Skeletal muscle cell (primary cell): ENCODE data around the gene MBLAC2.
A peak's percentile ranks its signal among the peaks of the same experiment; 100 is the strongest.

Experiments used
- DNase-seq: peaks from one replicate; pipeline ENCODE4 v3.0.0-alpha.2; 2010; ENCODE audit warnings: low read depth
- H3K4me3 ChIP-seq: 2 replicates; pipeline ENCODE4 v1.5.1; 2011; ENCODE audit warnings: low read depth, mild to moderate bottlenecking, control low read depth, low read length, moderate library complexity

Gene MBLAC2

DNA sequence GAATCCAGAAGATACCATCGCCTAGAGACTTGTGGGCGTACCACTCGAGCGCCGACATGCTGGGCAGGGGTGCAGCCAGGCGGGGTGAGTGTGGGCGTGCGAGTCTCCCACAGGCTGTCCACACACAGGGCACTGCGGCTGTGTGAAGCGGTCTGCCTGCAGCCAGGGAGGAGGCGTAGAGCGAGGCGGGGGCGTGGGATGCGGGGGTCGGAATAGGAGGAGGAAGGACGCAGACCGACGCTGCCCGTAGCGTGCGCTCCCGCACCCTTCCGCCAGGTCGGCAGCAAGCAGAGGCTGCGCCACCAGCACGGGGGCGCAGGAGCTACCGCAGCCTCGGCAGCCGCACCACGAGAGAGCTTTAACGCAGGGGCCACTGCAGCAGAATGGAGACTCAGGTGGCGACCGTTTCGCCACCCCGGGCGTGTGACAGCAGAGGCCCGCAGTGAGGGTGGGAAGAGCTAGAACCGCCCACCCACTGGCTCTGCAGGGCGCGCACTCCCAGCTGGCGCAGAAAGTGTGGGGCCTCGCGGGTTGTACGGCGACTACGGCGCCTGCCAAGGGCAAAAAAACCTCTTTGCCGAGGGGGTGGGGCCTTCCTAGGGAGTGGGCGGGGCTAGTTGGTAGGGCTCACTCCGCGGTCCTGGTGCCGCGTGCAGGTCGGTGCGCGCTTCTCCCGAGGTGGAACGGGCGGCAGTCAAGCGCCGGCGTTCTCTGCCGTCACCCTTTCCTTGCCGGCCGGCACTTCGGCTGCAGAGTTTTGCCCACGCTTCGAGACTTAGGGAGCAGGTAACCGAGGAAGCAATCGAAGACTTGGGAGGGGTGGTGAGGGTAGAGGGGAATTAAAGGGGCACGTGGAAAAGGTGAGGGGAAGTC lies at the start of gene MBLAC2, which contains the start of gene POLR3G:
TSS of gene MBLAC2 (minus strand) at position 537 of the 873 bp plus-strand sequence. CDS start at position 58, 479 bp downstream.
TSS of gene POLR3G (plus strand) at position 630 of the 873 bp plus-strand sequence. CDS start 10,704 bp downstream, outside the sequence.
- peak; percentile 74 for DNase-seq
- peak within 1 kb of the TSS; percentile 86 for H3K4me3 ChIP-seq

DNA sequence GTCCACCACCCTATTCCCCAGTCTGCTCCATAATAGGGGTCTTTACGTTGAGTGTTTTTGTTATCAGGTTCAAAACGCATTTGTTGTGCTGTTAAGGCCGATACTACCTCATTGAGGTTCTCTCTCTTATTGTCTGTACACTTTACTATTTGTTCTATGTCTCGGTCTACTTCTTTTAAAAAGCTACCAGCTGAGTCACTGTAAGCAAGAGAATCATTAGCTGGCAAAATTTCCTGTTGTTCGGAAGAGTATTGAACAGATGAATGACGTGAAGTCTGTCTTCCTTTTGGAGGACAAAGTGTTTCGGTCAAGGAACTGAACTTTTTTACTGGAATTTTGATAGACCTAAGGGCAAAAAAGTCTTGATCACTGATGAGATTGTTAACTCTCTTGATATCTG lies 44.5 kb upstream of the MBLAC2 start:
- no peak for DNase-seq

DNA sequence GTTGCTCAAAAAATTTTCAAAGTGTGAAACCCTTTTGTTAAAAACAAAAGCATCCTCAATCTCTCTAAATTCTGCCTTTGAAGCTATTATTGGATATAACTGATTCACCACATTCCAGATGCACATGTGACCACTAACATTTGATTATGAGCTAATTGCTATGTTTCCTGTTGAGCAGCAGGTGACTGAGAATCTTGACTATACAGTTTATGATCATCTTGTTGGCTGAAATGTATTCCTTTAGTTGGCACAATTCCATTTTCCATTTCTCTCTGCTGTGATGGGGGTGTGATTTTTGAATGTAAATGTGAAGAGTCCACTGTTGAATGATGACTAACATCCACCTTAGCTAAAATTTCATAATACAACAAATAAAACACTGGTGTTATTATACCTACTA lies 44.1 kb upstream of the MBLAC2 start:
- H3K4me3 ChIP-seq, result no peak overlapping the region
- DNase-seq, result no peak

More for the DNA sequence above, 44.5 kb upstream of the MBLAC2 start:
- no peak overlapping the region for H3K4me3 ChIP-seq

DNA sequence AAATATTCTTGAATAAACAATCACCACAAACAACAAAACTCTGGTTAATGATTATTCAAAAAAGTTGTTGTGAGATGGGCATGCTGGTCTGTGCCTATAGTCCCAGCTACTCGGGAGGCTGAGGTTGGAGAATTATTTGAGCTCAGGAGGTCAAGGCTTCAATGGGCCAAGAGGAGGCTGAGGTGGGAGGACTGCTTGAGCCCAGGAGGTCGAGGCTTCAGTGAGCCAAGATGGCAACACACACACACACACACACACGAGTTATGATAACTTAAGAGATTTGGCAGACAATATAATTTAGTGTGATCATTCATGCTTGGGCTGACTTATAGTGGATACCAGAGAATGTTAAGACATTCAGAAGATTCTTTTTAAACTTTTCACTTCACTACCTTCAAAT lies 39.9 kb upstream of the MBLAC2 start:
- no peak overlapping the region for H3K4me3 ChIP-seq
- no peak for DNase-seq

DNA sequence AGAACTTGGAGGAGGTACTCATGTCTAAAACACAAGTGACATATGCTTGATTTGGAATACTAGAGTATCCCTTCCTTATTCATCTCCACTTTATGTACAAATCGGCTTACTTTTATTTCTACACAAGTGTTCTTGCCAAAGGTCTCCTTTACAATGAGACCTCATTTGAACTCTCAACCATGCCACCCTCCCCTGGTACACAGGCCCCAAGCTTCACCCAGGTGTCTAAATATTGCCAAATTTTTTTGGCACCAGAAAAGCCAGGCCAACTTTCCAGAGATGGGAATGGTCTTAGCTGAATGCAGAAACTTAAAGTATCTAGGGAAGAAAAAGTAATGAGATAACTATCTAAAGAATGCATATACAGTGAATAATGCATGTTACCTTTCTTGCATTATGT lies 35.9 kb upstream of the MBLAC2 start:
- no peak for DNase-seq
- no peak overlapping the region for H3K4me3 ChIP-seq

DNA sequence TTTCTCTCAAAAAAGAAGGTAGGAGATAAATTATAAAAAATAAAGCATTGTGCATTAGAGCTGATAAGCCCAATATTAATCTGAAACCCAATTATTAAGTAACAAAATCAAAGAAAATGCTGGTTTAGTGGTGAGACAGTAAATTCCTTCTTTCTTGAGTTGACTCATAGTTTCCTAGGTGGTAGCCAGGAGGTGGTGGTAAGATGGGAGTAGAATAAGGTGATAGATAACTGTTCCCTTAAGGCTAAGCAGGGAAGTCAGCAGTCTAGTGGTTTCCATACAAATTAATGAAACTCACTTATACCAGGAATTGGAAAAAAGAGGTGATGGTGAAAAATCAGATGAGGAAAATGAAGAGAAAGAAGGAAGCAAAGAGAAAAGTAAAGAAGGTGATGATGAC lies 31.6 kb upstream of the MBLAC2 start:
- no peak overlapping the region for H3K4me3 ChIP-seq
- DNase-seq, result no peak

DNA sequence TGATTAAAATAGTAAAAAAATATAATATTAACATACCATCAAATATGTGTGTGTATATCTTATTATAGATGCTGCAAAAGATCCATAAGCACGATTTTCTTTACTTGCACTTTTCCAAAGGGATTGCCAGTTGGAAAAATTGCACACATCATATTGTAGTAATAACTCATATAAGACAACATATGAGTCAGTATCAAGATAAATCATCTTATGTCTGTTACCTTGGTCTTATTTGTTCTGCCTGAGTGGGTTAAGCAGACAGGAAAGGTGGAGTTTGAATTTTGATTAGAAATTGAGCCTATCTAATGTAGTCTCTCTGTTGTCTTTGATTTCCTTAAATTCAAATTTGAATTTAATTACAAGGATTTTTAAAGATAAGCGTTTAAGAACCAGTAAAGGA lies 30.2 kb upstream of the MBLAC2 start:
- no peak overlapping the region for H3K4me3 ChIP-seq
- DNase-seq, result no peak

DNA sequence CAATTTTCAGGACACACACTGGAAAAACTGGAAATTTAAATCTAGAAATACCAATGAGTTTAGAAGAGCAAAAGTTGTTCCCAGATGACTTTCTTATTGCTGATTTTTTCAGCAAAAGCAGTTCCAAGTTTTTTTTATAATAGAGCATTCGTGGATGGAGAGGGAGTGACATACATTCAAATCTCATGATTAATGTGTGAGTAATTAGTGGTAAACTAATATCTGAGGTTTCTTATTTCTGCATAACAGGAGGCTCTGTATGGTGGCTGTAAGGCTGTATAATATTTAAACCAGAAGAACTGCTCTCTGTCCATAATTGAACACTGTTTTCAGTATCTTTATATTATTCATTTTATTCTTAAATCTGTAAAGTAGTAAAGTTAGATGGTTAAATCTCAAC lies 29.0 kb upstream of the MBLAC2 start:
- DNase-seq, result no peak
- H3K4me3 ChIP-seq, result no peak overlapping the region

DNA sequence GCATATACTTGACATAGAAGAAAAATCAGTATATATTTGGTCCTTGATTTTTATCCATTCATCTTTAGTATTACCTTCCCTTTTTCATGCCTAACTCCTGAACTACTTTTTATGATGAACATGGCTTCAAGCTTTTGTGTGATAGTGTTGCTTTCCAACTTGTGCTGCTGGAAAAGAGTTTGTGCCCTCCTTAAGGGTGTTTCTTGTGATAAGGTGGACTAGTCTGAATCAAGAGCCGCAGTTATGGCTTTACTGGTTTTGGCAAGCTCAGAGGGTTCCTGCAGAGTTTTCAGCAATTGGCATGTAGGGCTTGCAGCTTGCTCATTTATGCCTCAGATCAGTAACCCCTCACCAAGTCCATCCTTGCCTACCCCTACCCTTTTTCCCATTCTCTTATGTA lies 20.6 kb upstream of the MBLAC2 start:
- no peak for DNase-seq

DNA sequence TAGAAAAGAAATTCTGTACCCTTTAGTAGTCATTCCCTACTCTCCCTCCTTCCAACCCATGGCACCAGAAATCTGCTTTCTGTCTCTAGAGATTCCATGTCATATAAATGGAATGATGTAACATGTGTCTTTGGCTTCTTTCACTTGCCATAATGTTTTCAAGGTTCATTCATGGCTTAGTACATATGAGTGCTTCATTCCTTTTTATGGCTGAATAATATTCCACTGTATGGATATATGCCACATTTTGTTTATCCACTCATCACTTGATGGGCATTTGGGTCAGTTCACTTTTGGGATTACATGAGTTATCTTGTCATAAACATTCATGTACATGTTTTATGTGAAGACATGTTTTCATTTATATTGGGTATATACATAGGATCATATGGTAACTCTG lies 19.5 kb upstream of the MBLAC2 start:
- no peak for DNase-seq

More for the DNA sequence above, 20.6 kb upstream of the MBLAC2 start:
- H3K4me3 ChIP-seq, result no peak overlapping the region

DNA sequence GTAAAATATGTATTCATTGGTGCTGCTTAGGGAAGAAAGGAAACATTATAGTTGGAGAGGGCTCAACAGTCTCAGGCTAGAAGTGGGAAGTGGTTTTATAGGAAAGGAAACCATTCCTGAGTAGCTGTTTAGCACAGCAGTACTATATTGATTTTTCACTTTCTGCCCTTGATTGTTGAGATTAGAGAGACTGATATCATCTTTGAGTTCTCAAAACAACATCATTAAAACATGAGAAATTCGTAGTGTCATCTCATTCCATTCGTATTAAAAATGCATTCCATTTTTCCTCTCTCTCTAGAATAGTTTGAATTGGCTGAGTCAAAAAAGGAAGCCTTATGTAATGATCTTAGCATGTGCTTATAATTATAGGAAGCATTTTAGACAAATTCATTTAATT lies 14.2 kb upstream of the MBLAC2 start:
- H3K4me3 ChIP-seq, result no peak overlapping the region
- no peak for DNase-seq

More for the DNA sequence above, 19.5 kb upstream of the MBLAC2 start:
- no peak overlapping the region for H3K4me3 ChIP-seq

DNA sequence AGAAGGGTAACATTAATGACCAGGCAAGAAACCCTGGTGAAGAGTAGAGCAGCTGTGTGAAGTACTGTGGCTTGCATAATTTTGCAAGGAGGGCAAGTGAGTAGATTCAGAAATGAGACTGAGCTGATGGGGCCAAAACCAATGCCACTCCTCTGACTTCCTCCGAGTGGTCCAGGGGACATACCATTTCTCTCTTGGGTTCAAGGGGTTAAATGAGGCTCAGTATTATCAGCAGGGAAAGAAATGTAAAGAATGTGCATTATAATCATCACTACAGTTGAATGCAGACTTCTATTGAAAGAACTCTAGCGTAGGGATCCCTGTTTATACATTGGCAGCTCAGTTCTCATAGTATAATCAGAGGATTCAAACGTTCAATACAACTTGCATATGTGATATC lies 10.0 kb upstream of the MBLAC2 start:
- no peak for DNase-seq
- no peak overlapping the region for H3K4me3 ChIP-seq

DNA sequence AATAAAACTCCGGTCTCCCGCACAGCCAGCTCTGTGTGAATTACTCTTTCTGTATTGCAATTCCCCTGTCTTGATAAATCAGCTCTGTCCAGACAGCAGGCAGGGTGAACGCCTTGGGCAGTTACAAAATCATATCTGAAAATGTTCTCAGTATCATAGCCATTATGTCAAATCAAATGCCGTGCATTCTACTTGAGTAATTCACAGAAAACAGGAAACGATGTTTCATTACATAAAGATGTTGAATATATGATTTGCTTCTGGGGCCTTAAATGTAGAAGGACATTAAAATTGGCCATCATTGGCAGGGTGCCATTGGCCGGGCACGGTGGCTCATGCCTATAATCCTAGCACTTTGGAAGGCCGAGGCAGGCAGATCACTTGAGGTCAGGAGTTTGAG lies 8.6 kb upstream of the MBLAC2 start:
- no peak overlapping the region for H3K4me3 ChIP-seq
- DNase-seq, result no peak

DNA sequence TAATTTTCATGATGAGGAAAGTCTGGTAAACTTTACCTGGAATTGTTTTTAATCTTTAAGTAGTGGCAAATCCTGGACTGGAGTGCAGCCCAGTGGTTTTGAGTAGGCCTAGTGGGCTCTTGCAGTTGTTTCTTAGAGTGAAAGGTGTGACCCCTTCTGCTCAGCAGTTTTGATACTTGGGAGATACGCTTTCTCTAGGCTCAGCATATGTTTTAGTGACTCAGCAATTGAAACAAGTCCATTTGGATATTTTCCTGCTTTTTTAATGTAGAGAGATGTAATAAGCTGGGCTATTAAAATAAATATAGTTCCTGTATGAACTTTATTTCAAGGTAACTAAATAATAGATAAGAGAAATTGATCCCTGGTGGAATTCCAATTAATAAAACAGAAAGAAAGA lies 6.1 kb upstream of the MBLAC2 start:
- no peak for DNase-seq
- H3K4me3 ChIP-seq, result no peak overlapping the region

DNA sequence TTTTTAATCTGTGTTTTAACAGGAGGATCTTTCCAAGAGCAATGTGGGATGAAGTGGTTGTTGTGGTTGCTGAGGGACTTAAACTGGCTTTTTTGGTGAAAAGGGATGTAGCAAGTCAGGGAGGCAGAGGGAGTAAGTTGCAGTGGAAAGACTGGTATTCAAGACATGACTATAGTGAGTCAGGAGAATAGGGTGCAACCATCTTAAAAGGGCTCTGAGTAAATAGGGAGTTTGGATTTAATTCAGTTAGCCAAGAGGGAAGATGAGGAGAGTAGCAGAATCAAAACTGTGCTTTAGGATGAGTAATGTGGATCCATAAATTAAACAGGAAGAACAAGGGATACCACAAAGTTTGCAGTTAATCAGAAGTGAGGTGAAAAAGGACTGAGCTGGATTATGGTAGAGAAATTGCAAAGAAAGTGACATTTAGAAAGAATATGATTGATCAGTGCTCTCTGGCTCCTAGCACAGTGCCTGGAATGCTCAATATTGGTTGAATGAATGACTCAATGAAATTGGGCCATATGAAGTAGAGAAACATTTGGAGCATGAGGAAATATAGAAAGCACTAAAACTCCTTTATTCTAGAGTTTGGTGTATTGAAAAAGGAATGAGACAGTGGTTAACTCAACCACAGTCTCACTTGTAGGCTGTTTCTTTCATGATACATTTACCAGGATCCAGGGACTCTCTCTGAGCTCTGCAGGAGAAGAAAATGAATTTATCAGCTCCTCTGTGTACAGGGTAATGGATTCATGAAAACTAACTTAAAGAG lies 5.2 kb upstream of the MBLAC2 start:
- H3K4me3 ChIP-seq, result no peak overlapping the region
- DNase-seq, result no peak

DNA sequence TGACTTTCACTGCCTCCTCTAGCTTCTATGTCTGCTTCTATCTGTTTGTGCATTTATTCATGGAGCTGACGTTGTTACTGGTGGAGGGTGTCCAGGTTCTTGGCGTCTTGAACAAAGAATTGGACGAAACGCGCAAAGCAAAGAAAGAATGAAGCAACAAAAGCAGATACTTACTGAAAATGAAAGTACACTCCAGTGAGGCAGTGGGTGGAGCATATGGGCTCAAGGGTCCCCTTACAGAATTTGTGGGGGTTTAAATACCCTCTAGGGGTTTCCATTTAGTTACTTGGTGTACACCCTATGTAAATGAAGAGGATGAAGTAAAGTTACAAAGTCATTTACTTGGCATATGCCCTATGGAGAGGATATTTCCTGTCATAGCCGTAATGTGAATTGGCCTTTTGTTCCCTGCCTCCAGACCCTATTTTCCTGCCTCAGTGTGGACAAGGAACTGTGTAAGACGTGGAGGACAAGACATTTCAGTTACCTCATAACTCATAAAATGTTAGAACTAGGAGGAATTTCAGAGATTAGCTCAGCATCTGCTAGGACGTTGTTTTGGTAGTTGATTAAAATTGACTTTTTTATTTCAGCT lies 3.1 kb upstream of the MBLAC2 start:
- no peak overlapping the region for H3K4me3 ChIP-seq
- no peak for DNase-seq

DNA sequence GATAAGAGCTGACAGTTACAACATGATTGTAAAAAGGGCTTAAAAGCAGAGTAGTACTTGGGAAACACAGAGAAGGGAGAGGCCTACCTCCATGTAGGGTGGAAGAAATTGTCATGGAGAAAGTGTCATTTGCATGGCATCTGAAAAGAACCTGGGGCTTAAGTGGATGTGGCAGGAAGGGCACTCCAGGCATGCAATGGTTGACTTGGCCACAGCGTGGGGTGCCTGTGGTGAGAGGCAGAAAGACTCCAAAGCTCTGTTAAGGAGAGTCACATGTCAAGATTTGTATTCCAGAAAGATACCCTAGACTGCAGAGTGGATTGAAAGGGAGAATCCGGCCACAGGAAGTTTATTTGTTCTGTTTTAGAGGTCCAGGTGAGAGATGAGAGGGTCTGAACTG lies 2.5 kb upstream of the MBLAC2 start:
- no peak overlapping the region for H3K4me3 ChIP-seq
- DNase-seq, result no peak

DNA sequence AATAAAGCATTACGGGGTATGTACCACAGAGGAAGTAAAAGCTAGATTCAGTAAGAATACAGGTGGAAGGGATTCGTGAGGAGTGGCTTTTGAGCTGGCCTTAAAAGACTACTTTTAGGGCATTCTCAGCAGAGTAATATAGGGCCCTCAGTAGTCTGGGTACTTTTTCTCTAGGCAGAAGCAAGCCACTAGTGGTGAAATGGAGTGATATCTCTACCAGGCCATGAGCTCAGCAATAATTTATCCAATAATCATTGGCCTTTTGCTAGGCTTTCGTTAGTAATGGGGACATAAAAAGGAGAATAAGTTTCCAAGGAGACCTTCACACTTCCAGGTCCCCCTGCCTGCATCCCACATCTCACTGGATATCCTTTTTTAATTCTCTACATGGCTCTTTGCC lies 1.8 kb upstream of the MBLAC2 start:
- H3K4me3 ChIP-seq, result no peak overlapping the region
- no peak for DNase-seq

DNA sequence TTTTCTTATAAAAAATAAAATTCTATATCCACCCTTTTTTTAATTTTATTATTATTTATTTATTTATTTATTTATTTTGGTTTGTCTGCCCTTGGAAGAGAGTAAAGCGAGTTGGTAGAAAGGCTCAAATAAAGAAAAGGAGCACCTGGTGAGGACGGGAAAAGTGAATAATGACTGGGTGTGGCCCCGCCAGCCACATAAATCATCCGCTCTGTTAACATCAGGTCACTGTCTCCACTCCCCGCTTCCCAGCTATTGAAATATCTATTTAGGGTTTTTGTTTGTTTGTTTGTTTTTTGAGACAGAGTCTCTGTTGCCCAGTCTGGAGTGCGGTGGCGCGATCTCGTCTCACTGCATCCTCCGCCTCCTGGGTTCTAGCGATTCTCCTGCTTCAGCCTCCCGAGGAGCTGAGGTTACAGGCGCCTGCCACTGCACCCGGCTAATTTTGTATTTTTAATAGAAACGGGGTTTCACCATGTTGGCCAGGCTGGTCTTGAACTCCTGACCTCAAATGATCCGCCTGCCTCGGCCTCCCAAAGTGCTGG lies 937 bp upstream of the MBLAC2 start:
- no peak for DNase-seq
- H3K4me3 ChIP-seq, result peak overlapping the region; percentile 86
